ENCODE measurements around the gene IFI30.

- no peak for TF ChIP-seq YY1 (IDR thresholded peaks at IDR 0.05; ENCODE audit: insufficient read depth, insufficient read length)
- no peak for TF ChIP-seq ZNF274 (IDR thresholded peaks at IDR 0.05; ENCODE audit: low read depth, low read length)
- TF ChIP-seq SUZ12 (IDR thresholded peaks at IDR 0.05; ENCODE audit: extremely low read depth, insufficient read depth, insufficient read length): no peak
Measured at GRCh38 chr19:18216789-18217188, 43.2 kb downstream of the IFI30 start.

Data from NT2/D1 (cell line).